SU-DHL-6 (cell line): Measurements from ENCODE around the gene ACTG1.

ENCODE experiments used
- H2AFZ ChIP-seq: fragments of 200-600 bp; sonication (generic); 2 replicates; pipeline ENCODE4 v1.6.1; 2014; ENCODE audit warnings: low read depth, mild to moderate bottlenecking, moderate library complexity, mixed read lengths, antibody characterized with exemption, low read length; ENCODE audit not compliant: severe bottlenecking
- H3F3A ChIP-seq: fragments of 200-600 bp; shearing (Covaris generic); 2 replicates; pipeline ENCODE4 v1.6.0; 2016; ENCODE audit warnings: antibody characterized with exemption, mild to moderate bottlenecking; ENCODE audit not compliant: insufficient read depth
- H3K27ac ChIP-seq: fragments of 200-600 bp; sonication (generic); 2 replicates; pipeline ENCODE4 v1.5.1; 2016; ENCODE audit warnings: low read depth, mild to moderate bottlenecking, low read length, moderate library complexity, mixed read lengths
- H3K27me3 ChIP-seq: fragments of 200-600 bp; sonication (generic), shearing (Covaris generic); 2 replicates; pipeline ENCODE4 v1.6.0; 2014; ENCODE audit warnings: mild to moderate bottlenecking, low read length
- H3K36me3 ChIP-seq: fragments of 200-600 bp; sonication (generic); 2 replicates; pipeline ENCODE4 v1.6.1; 2014; ENCODE audit warnings: mild to moderate bottlenecking, low read length, mixed read lengths
- H3K4me2 ChIP-seq: fragments of 300-600, 200-600 bp; shearing (Covaris generic), sonication (generic); 2 replicates; pipeline ENCODE4 v1.6.0; 2014; ENCODE audit warnings: low read length, low read depth, mild to moderate bottlenecking; ENCODE audit not compliant: poor library complexity, severe bottlenecking
- H3K4me3 ChIP-seq: fragments of 200-600 bp; sonication (generic); 2 replicates; pipeline ENCODE4 v1.5.1; 2014; ENCODE audit warnings: antibody characterized with exemption, low read length, mild to moderate bottlenecking, mixed read lengths; ENCODE audit not compliant: insufficient read depth, poor library complexity, severe bottlenecking
- H3K79me2 ChIP-seq: fragments of 200-600 bp; sonication (generic); 2 replicates; pipeline ENCODE4 v1.6.1; 2014; ENCODE audit warnings: mild to moderate bottlenecking, low read length, moderate library complexity; ENCODE audit not compliant: insufficient read depth
- H3K9ac ChIP-seq: fragments of 200-600 bp; sonication (generic); 2 replicates; pipeline ENCODE4 v1.7.0; 2014; ENCODE audit warnings: mild to moderate bottlenecking, low read length
- H3K9me2 ChIP-seq: fragments of 200-600 bp; sonication (generic); replicated peaks from 2 replicates; pipeline ENCODE4 v1.6.1; 2014; ENCODE audit warnings: low read length; ENCODE audit not compliant: insufficient read depth
- H3K9me3 ChIP-seq: fragments of 200-600 bp; sonication (generic); 2 replicates; pipeline ENCODE4 v1.6.1; 2014; ENCODE audit warnings: low read length, mixed read lengths; ENCODE audit not compliant: insufficient read depth
- H4K20me1 ChIP-seq: fragments of 200-600 bp; sonication (generic); 2 replicates; pipeline ENCODE4 v1.6.1; 2014; ENCODE audit warnings: low read depth, mild to moderate bottlenecking, antibody characterized with exemption, low read length, moderate library complexity, mixed read lengths
- EZH2phosphoT487 ChIP-seq: fragments of 200-600 bp; sonication (generic), shearing (Covaris generic); conservative IDR thresholded peaks from 2 replicates; pipeline ENCODE4 v1.6.1; 2018; ENCODE audit warnings: mild to moderate bottlenecking, antibody characterized with exemption, low read length, moderate library complexity, mixed read lengths
- TF ChIP-seq, protein P1 (sequence below): fragments of 200-600 bp; sonication (generic); IDR thresholded peaks from one replicate; pipeline ENCODE4 v1.5.1; 2017; ENCODE audit warnings: antibody characterized with exemption, mild to moderate bottlenecking, low read length, moderate library complexity; ENCODE audit not compliant: insufficient read depth, poor library complexity, severe bottlenecking

ACTG1 gene

DNA sequence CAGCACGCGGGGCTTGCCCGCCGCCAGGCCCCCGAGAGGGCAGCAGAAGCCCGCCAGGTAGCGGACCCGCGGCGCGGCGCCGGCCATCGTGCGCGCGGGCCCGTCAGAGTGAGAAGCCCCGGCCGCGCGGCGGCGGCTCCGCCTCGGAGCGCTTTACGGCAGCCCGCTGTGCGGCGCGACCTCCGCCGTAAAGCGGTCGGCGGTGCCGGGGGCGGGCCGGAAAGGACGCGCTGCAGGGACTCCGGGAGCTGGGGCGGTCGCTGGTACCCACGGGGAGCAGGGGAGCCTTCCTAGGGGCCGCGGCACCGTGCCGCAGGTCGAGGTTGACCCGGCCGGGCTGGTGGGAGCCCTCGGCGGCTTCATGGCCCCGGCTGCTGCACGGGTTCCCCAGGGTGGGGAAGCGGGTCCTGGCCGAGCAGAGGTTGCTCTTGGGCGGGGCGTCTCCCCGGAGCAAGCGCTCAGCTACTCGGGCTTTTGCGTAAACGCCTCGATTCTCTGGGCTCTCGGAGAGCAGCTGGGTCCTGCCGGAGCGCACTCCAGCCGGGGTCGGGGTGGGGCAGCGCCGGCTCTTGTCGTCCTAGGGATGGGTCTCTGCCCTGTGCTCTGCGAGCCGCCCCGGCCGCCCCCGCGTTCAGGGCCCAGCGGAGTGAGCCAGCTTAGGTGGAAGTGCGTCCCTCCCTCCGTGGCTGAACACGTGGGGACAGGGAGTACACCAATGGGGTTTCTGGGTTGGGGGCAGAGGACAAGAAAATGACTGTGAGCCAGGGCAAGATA is 39.8 kb upstream of the ACTG1 start, which contains the start of gene FAAP100:
FAAP100 (minus strand) TSS at position 110 of the 774 bp plus-strand sequence; CDS start at position 87, 23 bp downstream.
- Histone ChIP-seq H4K20me1 (no peaks in the 10 kb centered on the region; the same call in 1 of the 2 replicates), H3K36me3 (no peaks in the 10 kb centered on the region), H3K9me2 (no peaks in the 10 kb centered on the region), H3F3A (no peaks in the 10 kb centered on the region), H3K79me2 (peaks cover 14% of the 10 kb centered on the region), H3K9ac (peak within 1 kb of the TSS; percentile 99), H3K4me2 (peak within 1 kb of the TSS; percentile 97), H3K9me3 (no peaks in the 10 kb centered on the region), H3K27ac (peak within 1 kb of the TSS; percentile 54), H2AFZ (peak within 1 kb of the TSS; percentile 49), H3K27me3 (no peaks in the 10 kb centered on the region), H3K4me3 (peak within 1 kb of the TSS; percentile 77)
- TF ChIP-seq, protein P1, sequence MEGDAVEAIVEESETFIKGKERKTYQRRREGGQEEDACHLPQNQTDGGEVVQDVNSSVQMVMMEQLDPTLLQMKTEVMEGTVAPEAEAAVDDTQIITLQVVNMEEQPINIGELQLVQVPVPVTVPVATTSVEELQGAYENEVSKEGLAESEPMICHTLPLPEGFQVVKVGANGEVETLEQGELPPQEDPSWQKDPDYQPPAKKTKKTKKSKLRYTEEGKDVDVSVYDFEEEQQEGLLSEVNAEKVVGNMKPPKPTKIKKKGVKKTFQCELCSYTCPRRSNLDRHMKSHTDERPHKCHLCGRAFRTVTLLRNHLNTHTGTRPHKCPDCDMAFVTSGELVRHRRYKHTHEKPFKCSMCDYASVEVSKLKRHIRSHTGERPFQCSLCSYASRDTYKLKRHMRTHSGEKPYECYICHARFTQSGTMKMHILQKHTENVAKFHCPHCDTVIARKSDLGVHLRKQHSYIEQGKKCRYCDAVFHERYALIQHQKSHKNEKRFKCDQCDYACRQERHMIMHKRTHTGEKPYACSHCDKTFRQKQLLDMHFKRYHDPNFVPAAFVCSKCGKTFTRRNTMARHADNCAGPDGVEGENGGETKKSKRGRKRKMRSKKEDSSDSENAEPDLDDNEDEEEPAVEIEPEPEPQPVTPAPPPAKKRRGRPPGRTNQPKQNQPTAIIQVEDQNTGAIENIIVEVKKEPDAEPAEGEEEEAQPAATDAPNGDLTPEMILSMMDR, result no peak
- no peak for TF ChIP-seq EZH2phosphoT487

DNA sequence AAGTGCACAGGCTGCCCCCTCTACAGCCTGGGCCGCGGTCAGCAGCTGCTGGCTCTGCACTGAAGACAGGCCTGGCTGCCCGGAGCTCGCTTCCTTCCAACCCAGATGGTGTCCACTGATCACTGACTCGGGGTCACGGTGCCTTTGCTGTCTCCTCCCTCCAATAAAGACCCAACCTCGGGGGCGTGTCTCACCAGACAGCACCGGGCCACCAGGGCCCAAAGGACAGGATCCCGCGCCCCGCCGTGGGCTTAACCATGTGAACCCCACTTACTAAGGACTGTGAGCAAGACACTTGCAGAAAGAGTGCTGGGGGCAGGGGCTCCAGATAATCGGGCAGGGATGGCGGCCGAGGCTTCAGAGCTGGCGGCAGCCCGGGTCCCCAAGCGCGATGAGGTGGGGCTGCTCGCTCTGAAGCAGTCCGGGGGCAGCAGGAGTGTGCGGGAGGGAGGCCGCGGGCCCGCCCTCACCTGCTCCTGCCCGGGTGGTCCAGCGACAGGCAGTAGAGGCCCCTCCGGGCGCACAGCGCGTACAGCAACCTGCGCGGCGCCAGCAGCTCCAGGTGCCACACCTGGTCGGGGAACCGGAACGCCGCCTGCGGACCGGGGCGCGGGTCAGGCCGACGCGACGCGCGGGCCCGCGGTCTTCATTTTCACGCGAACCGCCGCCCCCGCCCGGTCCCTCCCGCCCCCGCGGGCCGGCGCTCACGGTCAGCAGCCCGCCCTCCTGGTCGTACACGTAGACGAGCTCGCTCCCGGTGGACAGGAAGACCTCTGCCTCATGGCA is 39.1 kb upstream of the ACTG1 start:
- no peaks in the 10 kb centered on the region for H3K9me3 ChIP-seq
- peaks cover 14% of the 10 kb centered on the region for H3K79me2 ChIP-seq
- H3K27ac ChIP-seq, result peak overlapping the region; percentile 54
- peak overlapping the region; percentile 49 for H2AFZ ChIP-seq
- H4K20me1 ChIP-seq, result no peaks in the 10 kb centered on the region; the same call in 1 of the 2 replicates
- H3K27me3 ChIP-seq, result no peaks in the 10 kb centered on the region
- H3F3A ChIP-seq, result no peaks in the 10 kb centered on the region
- H3K4me3 ChIP-seq, result peak overlapping the region; percentile 77
- H3K9ac ChIP-seq, result peak overlapping the region; percentile 99
- H3K9me2 ChIP-seq, result no peaks in the 10 kb centered on the region
- peak overlapping the region; percentile 97 for H3K4me2 ChIP-seq
- TF ChIP-seq EZH2phosphoT487, result no peak
- TF ChIP-seq, protein P1, result no peak
- H3K36me3 ChIP-seq, result no peaks in the 10 kb centered on the region

GRCh38 chr17:81550830-81551457 is 38.3 kb upstream of the ACTG1 start:
- no peaks in the 10 kb centered on the region for H3F3A ChIP-seq
- H3K27ac ChIP-seq, result no peak overlapping the region
- peak overlapping the region; percentile 77 for H3K4me3 ChIP-seq
- no peaks in the 10 kb centered on the region for H3K9me2 ChIP-seq
- no peaks in the 10 kb centered on the region for H3K36me3 ChIP-seq
- TF ChIP-seq, protein P1, result no peak
- no peak for TF ChIP-seq EZH2phosphoT487
- no peaks in the 10 kb centered on the region for H3K9me3 ChIP-seq
- no peaks in the 10 kb centered on the region for H3K27me3 ChIP-seq
- no peak overlapping the region for H2AFZ ChIP-seq
- peaks cover 14% of the 10 kb centered on the region for H3K79me2 ChIP-seq
- peak overlapping the region; percentile 99 for H3K9ac ChIP-seq
- no peaks in the 10 kb centered on the region; the same call in 1 of the 2 replicates for H4K20me1 ChIP-seq
- H3K4me2 ChIP-seq, result peak overlapping the region; percentile 97
